ENCODE measurements around the gene UAP1L1.
A peak's percentile ranks its signal among the peaks of the same experiment; 100 is the strongest.
"Not testable (repeated sequence)": the region's sequence is repeated elsewhere in the genome, so short reads cannot be mapped to it uniquely, and the experiment has no call there.

Gene UAP1L1, protein sequence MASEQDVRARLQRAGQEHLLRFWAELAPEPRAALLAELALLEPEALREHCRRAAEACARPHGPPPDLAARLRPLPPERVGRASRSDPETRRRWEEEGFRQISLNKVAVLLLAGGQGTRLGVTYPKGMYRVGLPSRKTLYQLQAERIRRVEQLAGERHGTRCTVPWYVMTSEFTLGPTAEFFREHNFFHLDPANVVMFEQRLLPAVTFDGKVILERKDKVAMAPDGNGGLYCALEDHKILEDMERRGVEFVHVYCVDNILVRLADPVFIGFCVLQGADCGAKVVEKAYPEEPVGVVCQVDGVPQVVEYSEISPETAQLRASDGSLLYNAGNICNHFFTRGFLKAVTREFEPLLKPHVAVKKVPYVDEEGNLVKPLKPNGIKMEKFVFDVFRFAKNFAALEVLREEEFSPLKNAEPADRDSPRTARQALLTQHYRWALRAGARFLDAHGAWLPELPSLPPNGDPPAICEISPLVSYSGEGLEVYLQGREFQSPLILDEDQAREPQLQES

DNA sequence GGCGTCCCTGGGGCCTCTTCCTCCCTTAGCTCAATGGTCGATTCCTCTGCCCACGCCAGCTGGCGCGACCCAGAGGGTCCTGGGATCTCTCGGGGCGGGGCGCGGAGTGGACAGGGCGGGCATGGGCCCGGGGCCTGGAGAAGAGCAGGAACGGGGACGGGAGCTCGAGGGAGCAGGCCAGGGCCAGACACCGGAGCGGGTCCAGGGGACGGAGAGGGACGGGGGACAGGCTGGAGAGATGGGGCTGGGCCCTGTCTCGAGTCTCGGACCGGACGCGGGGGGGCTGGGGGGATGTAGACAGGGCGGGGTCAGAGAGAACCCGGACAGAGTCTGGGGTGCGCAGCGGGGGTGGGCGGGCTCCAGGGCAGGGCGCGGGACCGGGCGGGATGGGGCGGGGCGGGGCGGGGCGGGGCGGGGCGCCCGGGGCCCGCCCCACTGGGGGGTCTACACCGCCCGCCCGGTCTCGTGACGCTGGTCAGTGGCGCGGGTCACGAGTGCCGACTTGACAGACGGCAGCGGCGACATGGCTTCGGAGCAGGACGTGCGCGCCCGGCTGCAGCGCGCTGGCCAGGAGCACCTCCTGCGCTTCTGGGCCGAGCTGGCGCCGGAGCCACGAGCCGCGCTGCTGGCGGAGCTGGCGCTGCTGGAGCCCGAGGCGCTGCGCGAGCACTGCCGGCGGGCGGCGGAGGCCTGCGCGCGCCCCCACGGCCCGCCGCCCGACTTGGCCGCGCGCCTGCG is at the start of gene UAP1L1:
TSS of gene UAP1L1 (plus strand) at position 508 of the 738 bp plus-strand sequence. CDS start at position 524, 16 bp downstream.
- DNase-seq: peak; percentile 14

DNA sequence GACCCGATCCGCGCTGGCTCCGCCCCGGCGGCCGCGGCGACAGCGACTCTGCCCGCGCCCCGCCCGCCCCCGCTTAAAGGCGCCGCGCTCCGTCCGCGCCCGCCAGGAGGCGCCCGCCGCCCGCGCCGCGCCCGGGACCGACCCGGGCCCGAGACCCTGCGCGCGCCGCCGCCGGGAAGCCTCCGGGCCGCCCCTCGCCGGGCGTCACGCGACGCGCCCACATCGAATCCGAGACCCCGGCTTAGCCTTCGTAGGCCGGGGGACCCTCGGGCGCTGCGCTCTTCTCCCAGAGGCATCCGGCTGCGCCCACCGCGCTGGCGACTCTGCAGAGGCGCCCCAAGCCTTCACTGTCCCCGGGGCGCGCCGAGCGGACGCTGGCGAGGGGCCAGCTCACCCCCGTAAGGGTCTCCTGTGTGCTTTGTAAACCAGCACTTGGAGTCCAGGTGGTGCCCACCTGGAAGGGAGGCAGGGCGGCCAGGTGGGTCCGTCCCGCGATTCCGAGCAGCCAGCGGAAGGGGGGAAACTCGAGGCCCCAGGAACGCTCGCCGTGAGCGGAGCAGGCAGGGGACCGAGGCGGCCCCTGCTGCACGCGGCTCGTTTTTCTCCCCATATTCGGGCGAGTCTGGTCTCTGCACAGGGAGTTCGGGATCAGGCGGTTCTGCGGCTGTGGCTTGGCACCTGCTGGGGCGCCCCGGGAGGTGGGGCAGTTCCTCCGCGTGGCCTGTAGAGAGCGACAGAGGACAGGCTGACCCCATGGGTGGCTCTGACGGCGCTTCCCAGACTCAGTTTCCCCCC is 48.9 kb upstream of the UAP1L1 start:
- DNase-seq: peak; percentile 44

DNA sequence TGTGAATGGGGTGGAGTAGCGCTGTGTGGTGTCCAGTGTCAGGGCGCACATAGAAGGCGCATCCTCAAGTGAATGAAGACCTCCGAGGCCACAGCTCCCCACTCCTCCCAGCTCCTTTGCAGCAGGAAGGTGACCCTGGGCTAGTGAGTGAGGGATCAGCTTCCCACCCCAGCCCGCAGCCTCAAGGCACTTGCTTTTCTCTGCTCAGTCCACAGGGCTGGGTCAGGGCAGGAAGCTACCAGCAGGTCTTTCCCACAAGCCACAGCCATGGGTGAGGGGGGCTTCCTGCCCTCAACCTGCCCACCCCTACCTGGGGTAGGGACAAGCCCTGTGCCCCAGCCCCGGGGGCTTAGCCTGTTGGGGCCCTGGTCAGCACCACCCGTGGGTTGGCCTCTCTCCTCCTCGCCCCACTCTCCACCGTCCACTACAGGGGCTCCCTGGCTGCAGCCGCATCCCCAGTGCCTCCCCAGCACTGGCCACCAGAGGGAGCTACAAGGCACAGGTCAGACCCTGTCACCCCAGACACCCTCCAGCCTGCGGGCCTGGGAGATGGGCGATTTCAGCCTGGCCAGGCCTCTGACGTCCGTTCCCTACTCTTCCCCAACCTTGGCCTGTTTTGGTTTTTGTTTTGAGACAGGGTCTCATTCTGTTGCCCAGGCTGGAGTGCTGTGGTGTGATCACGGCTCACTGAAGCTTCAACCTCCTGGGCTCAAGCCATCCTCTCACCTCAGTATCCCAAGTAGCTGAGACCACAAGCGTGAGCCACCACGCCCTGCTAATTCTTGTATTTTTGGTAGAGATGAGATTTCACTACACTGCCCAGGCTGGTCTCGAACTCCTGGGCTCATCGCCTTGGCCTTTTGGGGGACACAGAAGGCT is 48.0 kb upstream of the UAP1L1 start:
- peak; percentile 49 for DNase-seq

DNA sequence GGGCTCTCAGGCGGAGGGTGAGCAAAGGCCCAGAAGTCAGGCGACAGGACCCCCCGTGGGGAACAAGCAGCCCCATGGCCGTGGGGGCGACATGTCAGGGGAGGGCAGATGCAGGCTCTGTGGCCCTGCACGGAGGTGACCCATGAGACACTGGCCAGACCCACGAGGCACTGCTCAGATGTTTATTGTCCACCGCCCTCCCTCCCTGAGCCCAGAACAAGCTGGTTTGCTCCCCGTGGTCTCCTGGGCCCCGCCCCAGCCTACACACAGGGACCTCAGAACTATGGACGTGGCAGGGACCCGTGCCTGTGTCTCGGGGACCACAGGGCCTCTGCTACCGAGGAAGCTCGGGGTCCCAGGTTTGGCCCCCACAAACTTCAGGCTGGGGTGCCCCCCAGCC is 47.3 kb upstream of the UAP1L1 start:
- no peak for DNase-seq

DNA sequence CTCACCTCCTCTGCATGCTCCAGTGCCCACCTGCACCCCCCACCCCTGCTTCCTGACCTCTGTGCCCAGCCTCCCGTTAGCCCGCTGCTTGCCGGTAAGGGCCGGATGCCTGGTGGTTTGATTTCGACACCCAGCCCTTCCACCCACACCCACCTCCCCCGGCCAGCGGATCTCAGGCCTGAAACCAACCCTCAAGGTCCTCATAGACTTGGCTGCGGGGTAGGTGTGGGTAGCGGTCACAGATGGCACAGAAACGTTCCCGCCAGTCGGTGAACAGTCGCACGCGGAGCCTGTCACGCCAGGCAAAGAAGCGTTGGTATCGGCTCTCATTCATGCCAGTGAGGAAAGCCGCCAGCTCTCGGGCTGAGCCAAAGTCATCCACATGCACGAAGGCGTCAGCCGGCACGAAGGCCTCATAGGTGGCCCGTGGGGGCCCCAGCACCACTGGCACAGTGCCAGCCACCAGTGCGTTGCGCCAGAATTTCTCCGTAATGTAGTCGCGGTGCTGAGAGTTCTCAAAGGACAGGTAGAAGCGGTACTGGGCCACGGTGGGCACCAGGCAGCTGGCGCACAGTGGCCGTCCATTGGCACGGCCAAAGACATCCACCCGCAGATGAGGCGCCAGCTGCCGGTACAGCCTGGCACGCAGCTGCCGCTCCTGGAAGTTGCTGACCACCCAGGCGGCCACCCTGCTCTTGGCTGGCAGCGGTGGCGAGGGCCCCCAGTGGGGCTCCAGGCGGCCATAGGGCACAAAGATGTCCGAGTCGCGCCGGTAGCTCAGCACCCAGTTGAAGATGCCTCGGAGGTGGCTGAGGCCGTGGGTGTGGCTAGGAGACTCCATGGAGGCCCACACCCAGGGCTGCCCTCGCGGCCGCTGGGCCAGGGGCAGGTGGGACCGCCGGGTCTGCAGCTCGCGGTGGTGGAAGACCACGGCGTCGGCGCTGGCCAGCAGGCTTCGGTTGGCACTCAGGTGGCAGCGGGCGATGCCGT is 46.5 kb upstream of the UAP1L1 start:
- DNase-seq: no peak

DNA sequence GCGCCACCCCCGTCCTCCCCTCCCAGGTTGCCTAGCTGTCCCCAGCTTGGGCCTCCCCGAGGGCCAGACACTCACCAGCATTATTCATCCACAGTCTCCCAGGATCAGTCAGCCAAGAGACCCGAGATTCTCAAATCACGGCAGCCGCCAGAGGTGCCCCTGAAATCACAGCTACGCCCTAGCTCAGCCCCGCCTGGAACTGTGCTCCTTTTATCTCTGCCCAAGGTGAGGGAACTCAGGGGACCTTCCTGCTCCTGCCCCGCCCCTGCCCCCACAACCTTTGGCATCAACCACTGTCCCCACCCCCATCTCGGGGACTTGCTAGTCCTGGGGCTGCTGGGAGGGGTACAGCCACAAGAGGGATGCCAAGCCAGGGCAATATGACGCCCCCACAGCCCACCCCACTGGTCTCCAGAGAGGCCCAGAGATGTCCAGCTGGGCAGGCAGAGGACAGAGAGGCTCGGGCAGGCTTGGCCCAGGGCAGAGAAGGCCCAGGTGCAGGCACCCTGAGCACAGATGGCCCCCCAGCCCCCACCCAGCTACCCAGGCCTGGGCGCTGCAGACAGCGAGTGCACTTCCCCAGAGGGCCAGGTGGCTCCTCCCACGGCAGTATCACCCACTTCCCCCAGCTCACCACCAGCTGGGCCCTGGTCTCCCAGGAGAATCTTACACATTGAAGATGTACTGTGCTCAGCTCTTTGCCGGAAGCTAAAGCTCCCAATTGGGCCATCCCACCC is 45.2 kb upstream of the UAP1L1 start, which contains the start of gene FUT7:
TSS of gene FUT7 (minus strand) at position 185 of the 737 bp plus-strand sequence. CDS start at position 88, 97 bp downstream.
- no peak for DNase-seq

DNA sequence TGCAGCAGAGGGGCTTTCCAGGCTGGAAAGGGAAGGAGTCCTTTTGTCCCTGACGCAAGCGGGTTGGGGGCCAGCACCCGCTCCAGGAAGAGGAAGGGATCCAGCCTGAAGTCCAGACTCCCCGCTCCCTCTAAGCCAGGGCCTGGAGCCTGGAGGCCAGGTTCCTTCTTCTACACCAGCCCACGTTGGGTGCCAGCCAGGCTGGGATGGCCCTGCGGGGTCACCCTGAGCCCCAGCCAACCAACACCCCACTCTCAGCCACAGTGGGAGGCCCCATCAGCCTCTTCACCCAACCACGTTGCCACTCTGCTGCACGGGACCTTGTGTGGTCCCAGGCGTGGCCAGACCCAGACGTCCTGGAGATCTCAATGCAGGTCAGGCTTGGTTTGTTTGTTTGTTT is 44.5 kb upstream of the UAP1L1 start:
- DNase-seq: no peak

DNA sequence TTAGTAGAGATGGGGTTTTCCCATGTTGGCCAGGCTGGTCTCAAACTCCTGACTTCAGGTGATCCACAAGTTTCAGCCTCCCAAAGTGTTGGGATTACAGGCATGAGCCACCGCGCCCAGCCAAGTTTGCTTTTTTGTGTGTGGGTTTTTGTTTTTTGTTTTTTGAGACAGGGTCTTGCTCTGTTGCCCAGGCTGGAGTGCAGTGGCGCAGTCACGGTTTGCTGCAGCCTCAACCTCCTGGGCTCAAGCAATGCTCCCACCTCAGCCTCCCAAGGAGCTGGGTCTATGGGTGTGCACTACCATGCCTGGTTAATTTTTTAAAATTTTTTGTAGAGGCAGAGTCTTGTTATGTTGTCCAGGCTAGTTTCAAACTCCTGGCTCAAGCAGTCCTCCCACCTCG is 43.8 kb upstream of the UAP1L1 start:
- not testable (repeated sequence) for DNase-seq

DNA sequence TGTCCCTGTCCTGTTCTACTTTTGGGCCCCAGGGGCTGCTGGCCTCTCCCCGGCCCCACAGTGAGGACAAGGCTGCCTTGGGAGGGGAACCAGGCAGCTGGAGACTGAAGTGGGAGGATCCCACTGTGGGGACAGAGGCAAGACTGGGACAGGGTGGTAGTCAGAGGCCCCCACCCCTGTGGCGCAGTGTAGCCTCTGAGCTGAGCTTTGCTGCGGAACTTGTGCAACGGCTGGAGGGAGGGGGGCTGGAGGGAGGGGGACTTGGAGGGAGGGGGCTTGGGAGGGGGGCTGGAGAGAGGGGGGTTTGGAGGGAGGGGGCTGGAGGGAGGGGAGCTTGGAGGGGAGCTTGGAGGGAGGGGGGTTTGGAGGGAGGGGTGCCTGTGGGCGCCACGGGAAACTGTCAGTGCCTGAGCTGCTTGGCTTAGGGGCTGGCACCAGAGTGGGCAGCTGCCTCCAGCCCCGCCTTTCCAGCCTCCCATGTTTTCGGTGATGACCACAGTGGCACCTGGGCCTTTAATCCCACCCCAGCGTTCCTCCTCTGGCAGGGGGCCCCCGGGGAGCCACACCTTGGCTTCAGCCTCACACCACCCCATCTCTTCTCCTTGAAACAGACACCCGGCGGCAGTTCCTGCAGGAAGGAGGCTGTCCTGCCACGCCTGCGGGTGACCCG is 43.1 kb upstream of the UAP1L1 start:
- DNase-seq: no peak

DNA sequence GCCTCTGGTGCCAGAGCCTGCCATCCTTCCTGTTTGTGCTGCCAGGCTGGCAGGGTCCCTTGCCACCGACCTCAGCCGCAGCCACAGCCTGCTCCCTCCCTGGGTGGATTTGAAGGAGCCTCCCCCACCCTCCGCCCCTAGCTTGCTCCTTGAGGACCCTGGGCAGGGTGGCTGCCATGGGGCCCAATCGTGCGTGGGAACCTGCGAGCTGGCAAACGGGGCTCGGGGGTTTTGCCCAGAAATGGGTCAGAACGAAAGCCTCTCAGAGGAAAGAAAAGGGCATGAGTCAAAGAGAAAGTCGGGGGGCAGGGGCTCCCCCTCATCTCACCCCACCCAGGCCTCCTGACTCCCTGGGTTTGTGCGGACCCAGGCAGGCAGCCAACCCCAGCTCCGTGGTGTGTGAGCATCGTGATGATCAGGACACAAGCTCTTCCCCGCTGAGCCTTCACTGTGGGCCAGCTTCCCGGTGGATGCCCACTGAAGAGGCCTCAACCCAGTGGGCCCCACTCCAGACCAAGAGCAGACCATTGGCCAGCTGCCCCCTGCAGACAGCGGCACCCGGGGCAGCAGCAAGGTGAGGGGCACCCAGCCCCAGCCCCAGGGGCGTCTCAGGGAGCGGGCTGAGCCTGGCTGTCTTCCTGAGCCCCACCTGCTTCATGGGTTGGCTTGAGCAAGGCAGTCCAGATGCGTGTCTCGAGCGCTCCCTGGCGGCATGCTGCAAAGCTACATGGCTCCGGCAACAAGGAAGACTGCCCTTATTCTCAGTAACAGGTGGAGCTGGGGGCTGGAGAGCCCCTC is 42.4 kb upstream of the UAP1L1 start:
- DNase-seq: peak; percentile 91

DNA sequence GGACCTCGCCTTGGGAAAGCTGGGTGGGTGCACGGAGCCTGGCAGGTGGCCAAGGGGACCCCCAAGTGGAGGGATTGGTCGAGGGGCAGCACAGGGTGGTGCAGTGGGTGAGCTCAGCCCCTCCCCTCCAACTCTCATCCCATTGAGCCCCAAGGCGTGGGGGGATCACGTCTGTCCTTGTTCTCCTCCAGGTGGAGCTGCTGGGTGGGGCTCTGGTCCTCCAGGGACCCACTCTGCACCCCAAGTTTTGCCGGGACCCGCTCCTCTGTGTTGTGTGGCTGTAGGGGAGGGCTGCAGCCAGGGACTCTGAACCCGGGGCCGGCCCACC is 41.8 kb upstream of the UAP1L1 start:
- no peak for DNase-seq

DNA sequence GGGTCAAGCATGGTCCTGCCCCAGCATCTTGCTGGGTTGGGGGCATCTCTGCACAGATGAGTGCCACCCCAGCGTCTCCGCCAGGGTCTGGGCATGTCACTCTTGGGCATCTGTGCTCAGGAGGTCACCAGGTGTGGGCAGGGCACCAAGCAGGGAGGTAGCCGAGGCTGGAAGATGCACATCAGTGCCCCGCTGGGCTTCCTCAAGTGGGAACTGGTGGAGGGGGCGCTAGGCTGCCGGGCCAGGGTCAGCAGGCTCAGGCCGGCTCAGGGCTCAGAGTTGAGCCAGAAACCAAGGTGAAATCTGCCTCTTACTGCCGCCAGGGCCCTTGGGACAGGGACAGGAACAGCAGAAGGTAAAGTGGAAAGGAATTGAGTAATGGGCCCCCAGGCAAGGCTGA is 41.4 kb upstream of the UAP1L1 start:
- DNase-seq: no peak

DNA sequence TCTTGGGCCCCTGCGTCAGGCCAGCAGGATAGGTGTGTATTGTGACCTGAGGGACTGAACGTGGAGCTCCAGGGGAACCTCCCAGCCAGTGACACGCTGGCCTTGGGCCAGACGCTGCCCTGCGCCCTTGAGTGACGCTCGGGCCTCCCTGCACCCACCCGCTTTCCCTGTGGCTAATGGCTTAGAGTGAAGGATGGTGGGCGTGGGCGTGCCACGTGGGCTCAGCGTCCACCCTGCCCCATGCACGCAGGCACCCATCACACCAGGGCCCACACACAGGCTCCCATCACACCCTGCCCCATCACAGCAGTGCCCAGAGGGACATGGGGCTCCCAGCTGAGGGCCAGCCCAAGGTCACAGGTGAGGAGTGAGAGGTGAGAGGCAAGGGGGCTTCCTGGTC is 40.3 kb upstream of the UAP1L1 start:
- DNase-seq: no peak

DNA sequence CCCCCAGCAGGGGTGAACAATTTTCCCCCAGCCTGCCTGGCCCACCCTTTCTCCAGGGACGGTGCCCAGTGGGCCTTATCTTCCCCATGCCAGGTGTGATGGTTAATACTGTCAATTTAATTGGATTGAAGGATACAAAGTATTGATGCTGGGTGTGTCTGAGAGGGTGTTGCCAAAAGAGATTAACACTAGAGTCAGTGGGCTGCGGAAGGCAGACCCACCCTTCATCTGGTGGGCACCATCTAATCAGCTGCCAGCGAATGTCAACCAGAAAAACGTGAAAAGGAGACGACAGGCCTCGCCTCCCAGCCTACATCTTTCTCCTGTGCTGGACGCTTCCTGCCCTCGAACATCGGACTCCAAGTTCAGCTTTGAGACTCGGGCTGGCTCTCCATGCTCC is 39.8 kb upstream of the UAP1L1 start:
- no peak for DNase-seq

DNA sequence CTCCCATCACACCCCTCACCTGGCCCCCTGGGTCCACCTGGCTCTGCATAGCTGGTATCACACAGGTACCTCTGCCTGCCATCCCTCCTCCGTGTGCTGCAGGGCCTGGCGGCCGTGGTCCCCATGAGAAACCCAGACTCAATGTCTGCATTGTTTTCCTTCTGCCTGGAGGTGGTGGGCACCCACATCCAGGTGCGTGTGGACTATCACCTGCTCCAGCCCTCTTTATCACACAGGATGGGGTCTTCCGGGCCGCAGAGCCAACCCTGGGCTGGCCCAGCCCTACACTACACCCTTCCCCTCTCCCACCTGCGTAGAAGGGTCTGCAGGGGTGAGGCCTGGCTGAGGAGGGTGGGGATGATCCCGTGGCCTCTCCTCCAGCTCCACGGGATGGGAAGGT is 38.4 kb upstream of the UAP1L1 start:
- no peak for DNase-seq

DNA sequence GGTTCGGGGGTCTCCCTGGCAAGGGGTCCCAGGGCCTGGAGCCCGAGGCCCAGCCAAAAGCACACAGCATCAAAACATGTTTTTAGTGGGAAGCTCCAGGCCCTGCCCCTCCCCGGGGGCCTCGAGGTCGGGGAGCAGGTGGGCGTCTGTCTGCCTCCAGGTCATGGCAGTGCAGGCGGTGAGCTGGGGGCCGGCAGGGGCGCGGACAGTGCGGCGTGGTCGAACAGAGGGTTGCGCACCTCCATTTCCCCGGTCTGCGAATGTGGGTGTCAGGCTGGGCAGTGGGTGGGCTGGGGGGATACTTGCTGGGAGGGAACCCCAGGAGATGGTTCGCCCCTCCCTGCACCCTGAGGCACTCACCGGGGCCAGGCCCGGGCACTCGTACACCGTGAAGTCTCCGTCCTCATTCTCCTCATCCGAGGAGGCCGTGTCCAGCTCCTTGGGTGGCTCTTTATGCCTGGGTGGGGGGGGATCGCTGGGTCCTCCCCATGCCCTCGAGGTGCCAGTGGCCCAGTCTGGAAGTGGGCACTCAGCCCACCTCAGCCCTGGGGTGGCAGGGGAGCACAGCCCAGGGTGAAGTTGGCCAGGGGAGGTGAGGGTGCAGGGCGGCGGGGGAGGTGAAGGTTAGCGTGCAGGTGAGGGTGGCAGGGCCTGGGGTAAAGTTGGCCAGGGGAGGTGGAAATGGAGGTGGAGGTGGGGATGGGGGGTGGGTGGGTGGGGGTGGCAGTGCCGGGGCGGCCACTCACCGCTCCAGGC is 37.5 kb upstream of the UAP1L1 start:
- DNase-seq: no peak

DNA sequence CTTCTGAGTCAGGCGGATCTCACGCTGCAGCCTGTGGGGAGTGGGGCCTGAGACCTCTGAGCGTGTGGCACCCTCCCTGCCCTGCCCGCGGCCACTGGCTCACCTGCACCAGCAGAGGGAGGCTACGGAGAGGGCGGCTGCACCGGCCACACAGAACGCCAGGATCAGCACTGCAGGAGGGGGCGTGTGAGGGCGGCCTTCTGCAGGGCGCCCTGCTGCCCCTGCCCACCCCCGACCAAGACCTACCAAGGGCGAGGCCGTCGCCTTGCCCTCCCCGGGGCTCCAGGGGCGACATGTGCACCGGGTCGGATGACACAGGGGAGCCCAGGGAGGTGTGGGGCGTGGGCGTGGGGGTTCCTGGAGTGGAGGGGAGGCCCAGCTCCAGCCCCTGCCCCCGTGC is 36.7 kb upstream of the UAP1L1 start:
- DNase-seq: no peak

DNA sequence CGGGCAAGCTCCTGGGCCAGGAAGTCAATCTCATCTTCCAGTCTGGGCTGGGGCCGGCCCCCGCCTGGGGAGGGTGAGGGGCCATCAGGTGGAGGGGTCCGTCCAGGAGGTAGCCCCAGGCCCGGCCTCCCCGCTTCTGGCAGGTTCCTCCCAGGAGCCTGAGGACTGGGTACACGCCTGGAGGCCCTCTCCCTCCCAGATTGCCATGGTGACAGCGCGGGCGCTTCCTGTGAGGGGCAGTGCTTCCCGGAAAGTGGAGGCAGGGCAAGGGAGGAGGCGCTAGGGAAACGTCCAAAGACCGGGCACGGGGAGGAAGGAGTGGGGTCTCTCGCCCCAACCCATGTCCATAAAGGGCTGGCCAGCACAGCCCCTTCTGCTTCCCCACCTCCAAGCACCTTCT is 36.2 kb upstream of the UAP1L1 start:
- DNase-seq: no peak
